Measurements from ENCODE around the gene RABGAP1L.

DNA sequence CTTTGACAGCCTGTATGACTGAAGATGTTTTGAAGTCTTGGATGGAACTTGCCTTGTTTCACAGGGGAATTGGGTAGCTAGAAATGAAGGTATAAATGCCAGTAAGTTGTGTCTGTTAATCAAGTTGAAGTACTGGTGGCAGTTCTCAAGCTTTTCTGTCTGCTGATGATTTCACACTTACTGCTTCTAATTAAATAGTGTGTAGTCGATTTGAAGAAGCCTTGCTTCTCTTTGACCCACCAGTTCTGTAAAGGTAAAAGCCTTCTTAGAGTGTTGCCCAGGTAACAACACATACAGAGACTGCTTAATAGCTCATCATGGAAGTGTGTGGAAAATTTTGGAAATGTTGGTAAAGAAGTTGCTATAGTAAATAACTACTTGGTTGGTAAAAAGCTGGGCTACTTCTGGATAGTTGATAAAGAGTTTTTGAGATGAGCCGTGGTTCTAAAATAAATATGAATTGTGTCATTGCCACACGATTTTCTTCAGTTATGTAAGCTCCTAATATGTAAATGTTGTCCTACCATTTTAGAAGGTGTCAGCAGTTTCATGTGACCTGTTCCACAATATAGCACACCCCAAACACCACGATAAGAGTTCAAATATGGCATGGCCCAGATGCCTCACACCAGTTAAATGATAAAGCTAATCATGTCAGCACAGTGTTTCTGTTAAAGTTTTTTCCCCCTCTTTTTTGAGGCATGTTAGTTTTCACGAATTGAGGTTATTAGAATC lies 7.4 kb downstream of the RABGAP1L start:
- no peak for TF ChIP-seq POLR2A (IDR thresholded peaks at IDR 0.05; ENCODE audit: low read depth, low read length)
- no peak for TF ChIP-seq MXI1 (IDR thresholded peaks at IDR 0.05; ENCODE audit: borderline replicate concordance, low read depth, low read length)
- no peak for TF ChIP-seq CTCF (conservative IDR thresholded peaks at IDR 0.05; ENCODE audit: low read depth, low read length)
- TF ChIP-seq MAZ (IDR thresholded peaks at IDR 0.05; ENCODE audit: borderline replicate concordance, low read depth, low read length): no peak
- no peak for TF ChIP-seq USF2 (IDR thresholded peaks at IDR 0.05; ENCODE audit: low read depth, low read length)
- TF ChIP-seq, protein P1, sequence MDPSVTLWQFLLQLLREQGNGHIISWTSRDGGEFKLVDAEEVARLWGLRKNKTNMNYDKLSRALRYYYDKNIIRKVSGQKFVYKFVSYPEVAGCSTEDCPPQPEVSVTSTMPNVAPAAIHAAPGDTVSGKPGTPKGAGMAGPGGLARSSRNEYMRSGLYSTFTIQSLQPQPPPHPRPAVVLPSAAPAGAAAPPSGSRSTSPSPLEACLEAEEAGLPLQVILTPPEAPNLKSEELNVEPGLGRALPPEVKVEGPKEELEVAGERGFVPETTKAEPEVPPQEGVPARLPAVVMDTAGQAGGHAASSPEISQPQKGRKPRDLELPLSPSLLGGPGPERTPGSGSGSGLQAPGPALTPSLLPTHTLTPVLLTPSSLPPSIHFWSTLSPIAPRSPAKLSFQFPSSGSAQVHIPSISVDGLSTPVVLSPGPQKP (IDR thresholded peaks at IDR 0.05; ENCODE audit: borderline replicate concordance, low read depth, low read length): no peak
- TF ChIP-seq RAD21 (IDR thresholded peaks at IDR 0.05; ENCODE audit: low read length): no peak
- TF ChIP-seq RCOR1 (IDR thresholded peaks at IDR 0.05; ENCODE audit: insufficient replicate concordance, low read length): no peak
- TF ChIP-seq BHLHE40 (IDR thresholded peaks at IDR 0.05; ENCODE audit: low read depth, low read length): no peak
- no peak for TF ChIP-seq CEBPB (IDR thresholded peaks at IDR 0.05; ENCODE audit: low read depth, low read length)
- no peak for TF ChIP-seq SMC3 (IDR thresholded peaks at IDR 0.05; ENCODE audit: low read depth, low read length)
- no peak for TF ChIP-seq NFE2L2 (IDR thresholded peaks at IDR 0.05; ENCODE audit: low read depth, low read length)
